KOPT-K1 (cell line): ENCODE results near the gene SLC17A8.
"Not testable (repeated sequence)": the region's sequence is repeated elsewhere in the genome, so short reads cannot be mapped to it uniquely, and the experiment has no call there.

Source experiments
- H3K27ac ChIP-seq: fragments of 200-600 bp; sonication (generic); 2 replicates; pipeline ENCODE4 v1.5.1; 2016; ENCODE audit warnings: antibody characterized with exemption, mild to moderate bottlenecking, low read depth, low read length; ENCODE audit not compliant: poor library complexity, severe bottlenecking
- H3K36me3 ChIP-seq: fragments of 200-600 bp; sonication (generic); 2 replicates; pipeline ENCODE4 v1.5.1; 2017; ENCODE audit warnings: antibody characterized with exemption, mild to moderate bottlenecking, low read length, moderate library complexity; ENCODE audit not compliant: insufficient read depth
- H3K9me3 ChIP-seq: fragments of 200-600 bp; sonication (generic); 2 replicates; pipeline ENCODE4 v1.5.1; 2017; ENCODE audit warnings: antibody characterized with exemption, low read length, mild to moderate bottlenecking; ENCODE audit not compliant: insufficient read depth, poor library complexity, severe bottlenecking

SLC17A8 gene

GRCh38 chr12:100356644-100357223, at the start of gene SLC17A8:
Gene SLC17A8 (plus strand): TSS chr12:100357074. CDS start chr12:100357392, 318 bp downstream.
- no peaks in the 10 kb centered on the region for H3K36me3 ChIP-seq

GRCh38 chr12:100308138-100308537, 48.7 kb upstream of the SLC17A8 start:
- H3K9me3 ChIP-seq, result peaks cover 26% of the 10 kb centered on the region
- H3K27ac ChIP-seq, result not testable (repeated sequence)
- peaks cover 45% of the 10 kb centered on the region for H3K36me3 ChIP-seq

More at GRCh38 chr12:100356644-100357223, at the start of gene SLC17A8:
- Histone ChIP-seq H3K27ac (no peak within 1 kb of the TSS), H3K9me3 (no peaks in the 10 kb centered on the region)

- H3K9me3 ChIP-seq, result no peaks in the 10 kb centered on the region
- peaks cover 57% of the 10 kb centered on the region for H3K36me3 ChIP-seq
- no peak overlapping the region for H3K27ac ChIP-seq
Measured at GRCh38 chr12:100311317-100311716, 45.6 kb upstream of the SLC17A8 start.

- Histone ChIP-seq H3K9me3 (no peaks in the 10 kb centered on the region), H3K36me3 (peaks cover 84% of the 10 kb centered on the region), H3K27ac (no peak overlapping the region)
Measured at GRCh38 chr12:100317371-100317770, 39.5 kb upstream of the SLC17A8 start.

- H3K27ac ChIP-seq, result no peak overlapping the region
- peaks cover 66% of the 10 kb centered on the region for H3K36me3 ChIP-seq
- H3K9me3 ChIP-seq, result no peaks in the 10 kb centered on the region
Measured at GRCh38 chr12:100324498-100324897, 32.4 kb upstream of the SLC17A8 start.

GRCh38 chr12:100326208-100326607, 30.7 kb upstream of the SLC17A8 start:
- Histone ChIP-seq H3K27ac (no peak overlapping the region), H3K9me3 (no peaks in the 10 kb centered on the region), H3K36me3 (peaks cover 68% of the 10 kb centered on the region)

GRCh38 chr12:100329800-100330199, 27.1 kb upstream of the SLC17A8 start:
- Histone ChIP-seq H3K9me3 (no peaks in the 10 kb centered on the region), H3K27ac (no peak overlapping the region), H3K36me3 (peaks cover 80% of the 10 kb centered on the region)

- H3K36me3 ChIP-seq, result peaks cover 88% of the 10 kb centered on the region
- H3K27ac ChIP-seq, result no peak overlapping the region
- H3K9me3 ChIP-seq, result no peaks in the 10 kb centered on the region
Measured at GRCh38 chr12:100331871-100332270, 25.0 kb upstream of the SLC17A8 start.

- H3K36me3 ChIP-seq, result peaks cover 97% of the 10 kb centered on the region
- no peaks in the 10 kb centered on the region for H3K9me3 ChIP-seq
- H3K27ac ChIP-seq, result no peak overlapping the region
Measured at GRCh38 chr12:100332852-100333251, 24.0 kb upstream of the SLC17A8 start.

GRCh38 chr12:100337299-100337698, 19.6 kb upstream of the SLC17A8 start:
- Histone ChIP-seq H3K9me3 (no peaks in the 10 kb centered on the region), H3K36me3 (peaks cover 78% of the 10 kb centered on the region), H3K27ac (no peak overlapping the region)

- H3K9me3 ChIP-seq, result no peaks in the 10 kb centered on the region
- no peak overlapping the region for H3K27ac ChIP-seq
- H3K36me3 ChIP-seq, result peaks cover 77% of the 10 kb centered on the region
Measured at GRCh38 chr12:100337727-100338126, 19.1 kb upstream of the SLC17A8 start.

GRCh38 chr12:100339071-100339470, 17.8 kb upstream of the SLC17A8 start:
- Histone ChIP-seq H3K36me3 (peaks cover 64% of the 10 kb centered on the region), H3K27ac (no peak overlapping the region), H3K9me3 (no peaks in the 10 kb centered on the region)

GRCh38 chr12:100342897-100343296, 14.0 kb upstream of the SLC17A8 start:
- H3K36me3 ChIP-seq, result peaks cover 27% of the 10 kb centered on the region
- H3K9me3 ChIP-seq, H3K27ac ChIP-seq: not testable (repeated sequence)

GRCh38 chr12:100344351-100344750, 12.5 kb upstream of the SLC17A8 start:
- not testable (repeated sequence) for H3K9me3 ChIP-seq, H3K27ac ChIP-seq
- H3K36me3 ChIP-seq, result peaks cover 15% of the 10 kb centered on the region

GRCh38 chr12:100345020-100345767, 11.7 kb upstream of the SLC17A8 start:
- peaks cover 7% of the 10 kb centered on the region for H3K36me3 ChIP-seq
- H3K9me3 ChIP-seq, result no peaks in the 10 kb centered on the region
- H3K27ac ChIP-seq, result no peak overlapping the region

- Histone ChIP-seq H3K36me3 (peaks cover 7% of the 10 kb centered on the region; the same call in 1 of the 2 replicates), H3K27ac (no peak overlapping the region), H3K9me3 (no peaks in the 10 kb centered on the region)
Measured at GRCh38 chr12:100346660-100347059, 10.2 kb upstream of the SLC17A8 start.
